Stimulated activated CD4-positive, alpha-beta T cell treated with anti-CD3 and anti-CD28 coated beads, Interleukin-4, amount 100 ng/mL, for 1 hour (primary cell): ENCODE results near the gene DICER1.
"Not testable (repeated sequence)": the region's sequence is repeated elsewhere in the genome, so short reads cannot be mapped to it uniquely, and the experiment has no call there.

ENCODE experiments used
- DNase-seq: peaks from one replicate; pipeline ENCODE4 v3.0.0-alpha.2; 2020

The DICER1 gene

DNA sequence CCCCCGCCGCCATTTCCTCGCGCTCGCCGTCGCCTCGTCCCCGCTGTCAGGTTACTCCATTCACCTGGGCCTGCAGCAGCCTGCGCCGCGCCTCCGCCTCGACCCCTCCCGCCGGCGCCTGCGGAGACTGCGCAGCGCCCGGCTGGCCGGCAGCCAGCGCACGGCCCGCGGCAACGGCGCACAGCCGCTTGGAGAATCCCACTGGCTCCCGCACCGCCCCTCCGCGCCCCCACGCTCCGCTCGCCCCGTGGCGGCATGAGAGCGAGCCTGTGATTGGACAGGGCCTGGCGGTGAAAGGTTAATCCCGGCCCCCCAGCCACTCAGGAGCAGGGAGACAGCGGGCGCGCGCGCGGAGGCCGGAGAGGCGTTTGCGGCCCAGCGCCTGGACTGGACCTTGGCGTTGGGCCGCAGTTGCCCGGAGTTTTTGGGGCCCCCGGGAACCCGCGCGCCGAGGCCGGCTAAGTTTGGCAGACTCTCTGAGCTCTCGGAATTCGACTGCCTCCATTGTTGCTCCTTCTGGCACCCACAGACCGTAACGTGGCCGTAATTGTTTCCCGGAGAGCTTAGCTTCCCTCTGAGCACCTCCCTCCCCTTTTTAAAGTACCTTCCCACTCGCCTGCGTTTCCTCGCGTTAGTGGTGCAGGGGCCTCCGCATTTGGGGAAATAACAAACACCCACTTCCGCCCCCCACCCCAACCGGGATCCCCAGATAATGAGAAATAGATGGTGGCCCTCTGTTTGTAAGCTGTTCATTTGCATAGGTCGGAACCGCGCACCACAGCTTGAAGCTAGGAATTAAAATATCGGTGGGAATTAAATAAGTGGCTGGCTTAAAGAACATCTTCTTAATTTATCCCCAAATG lies at the start of gene DICER1:
TSS of gene DICER1 (minus strand) at position 203 of the 863 bp plus-strand sequence. CDS start 24,071 bp downstream, outside the sequence.
- DNase-seq: peak; percentile 96

DNA sequence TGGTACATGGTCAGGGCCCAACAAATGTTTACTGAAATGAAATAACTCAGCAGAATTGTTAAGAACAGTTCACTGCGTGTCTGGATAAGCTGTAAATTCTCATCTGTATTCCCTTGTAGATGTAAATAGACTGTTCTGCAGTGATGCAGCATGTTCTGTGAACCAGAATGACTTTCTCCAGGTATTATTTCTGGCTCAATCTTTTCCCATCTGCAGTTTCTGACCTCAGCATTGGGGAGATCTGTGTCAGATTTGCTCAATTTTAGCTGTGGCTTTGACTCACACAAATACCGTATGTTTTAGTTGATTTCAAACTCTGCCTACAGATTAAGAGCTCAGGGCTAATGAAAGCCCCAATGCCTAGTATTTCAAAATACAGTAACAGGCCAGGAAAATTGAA lies 49.2 kb upstream of the DICER1 start:
- no peak for DNase-seq

- no peak for DNase-seq
Measured at GRCh38 chr14:95204705-95205104, 47.4 kb upstream of the DICER1 start.

- DNase-seq: not testable (repeated sequence)
Measured at GRCh38 chr14:95201745-95202144, 44.4 kb upstream of the DICER1 start.

- no peak for DNase-seq
Measured at GRCh38 chr14:95200404-95200803, 43.1 kb upstream of the DICER1 start.

GRCh38 chr14:95199298-95199983 lies 42.1 kb upstream of the DICER1 start:
- DNase-seq: no peak

DNA sequence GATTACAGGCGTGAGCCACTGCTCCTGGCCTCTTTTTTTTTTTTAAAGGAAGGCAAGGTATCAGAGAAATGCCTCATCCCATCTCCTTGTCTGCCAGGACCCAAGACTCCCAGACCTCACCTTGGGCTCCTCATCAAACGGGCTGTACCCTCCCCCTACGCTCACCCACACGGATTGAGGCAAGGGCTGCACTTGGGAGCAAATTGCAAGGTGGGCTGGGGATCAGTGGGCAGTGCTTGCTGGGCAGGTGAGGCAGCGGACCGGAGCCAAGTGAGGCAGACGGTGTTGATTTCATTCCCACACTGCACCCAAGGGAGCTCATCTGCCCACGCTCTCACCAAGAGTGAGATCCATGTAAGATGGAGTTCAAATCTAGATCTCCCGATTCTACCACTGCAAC lies 41.0 kb upstream of the DICER1 start:
- no peak for DNase-seq

GRCh38 chr14:95197551-95197950 lies 40.2 kb upstream of the DICER1 start:
- no peak for DNase-seq

DNA sequence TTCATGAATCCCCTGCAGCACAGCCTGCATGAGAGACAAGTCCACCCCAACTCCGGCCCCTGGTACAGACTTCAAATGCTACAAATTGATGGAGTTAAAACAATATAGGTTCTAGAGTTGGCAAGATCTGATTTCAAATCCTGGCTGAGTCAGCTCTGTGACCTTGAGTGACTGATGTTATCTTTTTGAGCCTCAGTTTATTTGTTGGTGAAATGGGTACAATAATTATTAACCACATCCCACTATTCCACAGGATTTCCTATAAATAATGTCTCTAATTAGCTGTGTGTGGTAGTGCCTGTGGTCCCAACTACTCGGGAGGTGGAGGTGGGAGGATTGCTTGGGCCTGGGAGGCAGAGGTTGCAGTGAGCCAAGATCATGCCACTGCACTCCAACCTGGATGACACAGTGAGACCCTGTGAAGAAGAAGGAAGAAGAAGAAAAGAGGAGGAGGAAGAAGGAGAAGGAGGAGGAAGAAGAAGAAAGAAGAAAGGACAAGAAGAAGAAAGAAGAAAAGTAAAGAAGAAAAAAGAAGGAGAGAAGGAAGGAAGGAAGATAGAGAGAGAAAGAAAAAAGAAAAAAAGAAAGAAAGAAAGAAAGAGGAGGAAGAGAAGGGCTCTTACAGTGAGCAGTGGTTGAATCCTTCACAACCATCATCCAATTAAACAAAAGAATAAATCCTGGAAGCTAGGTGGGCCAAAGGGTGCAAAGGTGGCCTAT lies 39.7 kb upstream of the DICER1 start:
- no peak for DNase-seq

GRCh38 chr14:95196268-95196667 lies 38.9 kb upstream of the DICER1 start:
- no peak for DNase-seq

GRCh38 chr14:95195031-95195430 lies 37.7 kb upstream of the DICER1 start:
- DNase-seq: no peak

DNA sequence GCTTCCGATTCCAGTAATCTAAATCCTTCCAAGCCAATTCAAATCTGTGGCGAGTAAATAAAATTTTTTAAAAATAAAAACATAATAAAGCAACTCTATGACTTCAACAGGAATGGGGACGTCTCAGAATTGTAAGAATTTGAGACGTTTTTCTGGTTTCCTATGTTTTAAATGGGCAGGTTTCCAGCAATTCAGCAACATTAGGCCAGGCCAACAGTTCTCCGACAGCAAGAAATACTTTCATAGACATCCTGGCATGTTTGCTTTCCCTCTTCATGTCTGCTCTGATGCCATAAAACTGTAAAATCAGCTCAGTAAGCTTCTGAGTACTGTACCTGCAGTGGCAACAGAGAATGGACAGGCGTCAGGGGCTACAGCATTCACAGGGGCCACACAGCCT lies 35.8 kb upstream of the DICER1 start:
- no peak for DNase-seq

GRCh38 chr14:95192311-95192710 lies 35.0 kb upstream of the DICER1 start:
- DNase-seq: no peak

DNA sequence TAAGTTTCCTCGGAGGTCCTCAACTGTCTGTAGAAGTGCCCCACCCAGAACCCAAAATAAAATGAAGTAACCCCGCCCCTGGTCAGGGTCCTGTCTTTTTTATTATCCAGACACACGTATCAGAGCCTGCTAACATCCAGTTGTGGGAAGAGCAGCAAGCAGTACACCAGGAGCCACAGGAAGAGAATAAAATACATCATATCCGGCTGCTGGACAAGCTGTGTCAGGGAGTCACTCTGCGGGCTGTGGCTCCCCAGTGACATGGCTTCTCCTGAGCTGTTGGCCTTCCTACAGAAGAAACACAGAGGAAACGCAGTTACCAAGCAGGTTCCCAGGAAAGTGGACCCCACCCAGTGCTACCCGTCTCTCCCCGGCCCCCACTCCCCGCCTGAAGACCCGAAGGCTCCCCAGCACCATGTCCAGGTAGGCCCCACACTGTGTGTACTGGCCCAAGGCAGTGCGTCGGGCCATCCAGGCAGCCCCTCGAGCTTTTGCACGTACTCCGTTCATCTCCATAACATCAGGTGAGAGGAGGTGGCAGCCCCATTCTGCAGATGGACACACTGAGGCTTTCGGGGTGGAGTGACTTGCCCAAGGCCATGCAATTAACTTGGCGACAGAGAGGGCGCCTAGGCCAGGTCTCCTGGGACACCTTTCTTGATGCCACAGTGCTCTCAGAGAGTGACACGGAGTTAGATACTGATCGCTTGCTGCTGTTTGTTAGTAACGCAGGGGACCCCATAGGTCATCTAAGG lies 34.3 kb upstream of the DICER1 start:
- no peak for DNase-seq

DNA sequence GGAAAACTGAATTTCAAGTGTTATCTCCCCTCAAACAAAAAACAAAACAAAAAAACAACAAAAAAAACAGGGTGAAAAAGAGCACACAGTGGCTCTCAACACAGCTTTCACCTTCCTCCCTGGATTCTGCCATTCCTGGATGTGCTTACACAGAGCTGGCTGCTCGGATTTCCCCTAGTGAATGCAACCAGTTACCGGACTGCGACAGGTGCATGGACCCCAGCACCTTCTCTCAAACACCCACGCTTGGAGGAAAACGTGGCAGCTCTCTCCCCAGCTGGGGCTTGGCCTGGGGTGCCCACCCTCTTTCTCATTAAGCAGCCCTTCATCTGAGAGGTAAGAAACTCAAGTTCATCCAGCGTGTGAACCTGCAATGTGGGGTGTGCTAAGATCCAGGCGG lies 33.5 kb upstream of the DICER1 start:
- no peak for DNase-seq

GRCh38 chr14:95190346-95190840 lies 33.1 kb upstream of the DICER1 start:
- no peak for DNase-seq

DNA sequence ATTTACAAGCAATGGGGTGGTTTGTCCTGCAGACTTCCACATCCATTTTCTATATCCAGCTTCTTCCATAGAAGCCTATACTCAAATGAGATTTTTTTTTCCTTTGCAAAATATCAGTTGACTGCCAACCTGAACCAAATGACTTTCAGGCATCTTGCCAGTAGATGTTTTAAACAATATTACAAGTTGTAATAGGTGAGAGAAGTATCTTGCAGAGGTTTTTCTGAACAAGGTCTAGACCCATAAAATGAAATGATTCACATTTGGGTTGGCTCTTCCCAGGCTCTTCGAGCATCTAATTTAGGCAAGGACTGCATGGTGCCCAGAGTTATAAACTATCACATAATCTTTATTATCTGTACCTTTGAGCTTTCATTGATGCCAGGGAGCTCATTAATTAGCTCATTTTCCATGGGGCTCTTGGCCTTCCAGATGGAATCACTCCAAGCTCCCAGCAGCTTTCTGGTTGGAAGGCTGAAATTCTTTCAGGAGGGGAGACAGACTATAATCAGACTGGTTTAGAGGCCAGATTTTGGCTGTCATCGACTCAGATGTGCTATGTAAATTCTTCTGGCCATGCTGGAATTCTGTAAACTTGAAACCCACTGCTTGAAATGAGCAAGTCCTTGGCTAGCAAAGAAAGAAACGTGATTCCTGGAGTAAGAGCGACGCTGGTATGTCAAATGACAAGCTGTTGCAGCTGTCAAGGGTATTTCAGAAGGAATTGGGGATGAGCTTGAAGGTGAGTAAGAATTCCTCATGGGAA lies 32.2 kb upstream of the DICER1 start:
- no peak for DNase-seq

- no peak for DNase-seq
Measured at GRCh38 chr14:95188380-95188779, 31.1 kb upstream of the DICER1 start.

- no peak for DNase-seq
Measured at GRCh38 chr14:95185767-95186392, 28.6 kb upstream of the DICER1 start.

- DNase-seq: no peak
Measured at GRCh38 chr14:95185033-95185766, 27.9 kb upstream of the DICER1 start.

DNA sequence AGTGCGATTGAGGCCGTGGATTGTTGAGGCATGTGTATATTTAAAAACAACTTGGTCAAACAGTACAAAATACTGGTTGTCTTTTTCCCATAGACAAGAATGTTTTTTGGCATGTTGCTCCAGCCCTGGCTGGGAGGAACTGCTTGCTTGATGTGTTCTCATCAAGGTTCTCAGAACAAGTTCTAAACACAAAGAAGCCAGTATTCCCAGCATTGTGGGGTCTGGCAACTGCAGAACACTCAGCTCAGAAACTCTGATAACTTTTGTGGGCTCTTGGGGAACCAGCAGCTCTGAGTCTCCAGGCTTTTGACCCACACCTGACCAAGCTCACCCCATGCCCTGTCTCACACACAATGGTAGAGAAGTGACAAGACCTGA lies 27.1 kb upstream of the DICER1 start:
- no peak for DNase-seq
